ENCODE measurements around the gene ENAH. TPM values are rescaled to one million over a fixed set of nuclear protein-coding genes. Genes with fewer than 3 reads are reported as not detected.

ENAH gene
- total RNA-seq, 1 experiment from 2014 or later, result 100 TPM

- H3K9me2 ChIP-seq (ENCODE audit: insufficient read depth), result no peaks in the 10 kb centered on the region
- BruUV-seq (replicated peaks), result no TSS peak
- RAD21 ChIA-PET (ENCODE audit: low non-redundant PET in 1 of 2, low total read pairs in 2 of 2, uncharacterized antibody in 2 of 2, unreplicated experiment in 2 of 2), result no interaction called here
- H3K4me2 ChIP-seq (ENCODE audit: low read length), result no peak overlapping the region
- no peaks in the 10 kb centered on the region for H3K27me3 ChIP-seq (ENCODE audit: insufficient read depth, low read length)
- no peaks in the 10 kb centered on the region for H3K9me3 ChIP-seq (ENCODE audit: control insufficient read depth in 1 of 2, insufficient read depth in 1 of 2, low read depth in 1 of 2, low read length in 2 of 2)
- TF ChIP-seq POLR2AphosphoS5 (IDR thresholded peaks at IDR 0.05; ENCODE audit: low read depth, low read length) (no peak), ZBTB33 (IDR thresholded peaks at IDR 0.05; ENCODE audit: extremely low read depth, insufficient replicate concordance, low read length) (no peak), EZH2phosphoT487 (IDR thresholded peaks at IDR 0.05; ENCODE audit: borderline replicate concordance) (no peak), SRF (IDR thresholded peaks at IDR 0.05; ENCODE audit: low read depth) (no peak)
- H3K36me3 ChIP-seq (ENCODE audit: control insufficient read depth in 1 of 2, insufficient read depth in 2 of 2, low read length in 2 of 2), result no peaks in the 10 kb centered on the region
- intact Hi-C loops (cut with micrococcal nuclease), result loop anchor here (5.0 to 10.0 kb wide), 2 partner anchors 181 to 589 kb away; partner anchors contain the start of gene H3-3A
- ATAC-seq (no peak), DNase-seq (ENCODE audit: low read depth, low spot score) (no peak)
- H3K9ac ChIP-seq (ENCODE audit: low read length), result no peak overlapping the region
- no peak overlapping the region for H2AFZ ChIP-seq (ENCODE audit: low read depth, low read length, poor library complexity, severe bottlenecking)
- H3K4me3 ChIP-seq (replicated peaks in 1 of 2; ENCODE audit: low read depth in 1 of 2, low read length in 2 of 2), result no peak overlapping the region
- POLR2A ChIA-PET, result no interaction called here
- CTCF ChIA-PET, result interaction anchor here (1.9 kb wide), 1 partner anchor 179 kb away, joined by 8 read pairs; no protein-coding TSS in a partner anchor
- no peak overlapping the region for H3K27ac ChIP-seq (ENCODE audit: low read depth, low read length)
- peaks cover 3 to 10% of the 10 kb centered on the region in 2 experiments; a peak in 3 of 4 replicates for H3K4me1 ChIP-seq (ENCODE audit: control insufficient read depth in 1 of 2, insufficient read depth in 2 of 2, low read length in 2 of 2)
- no peaks in the 10 kb centered on the region for H3K79me2 ChIP-seq (ENCODE audit: insufficient read depth, low read length)
- H4K20me1 ChIP-seq (ENCODE audit: insufficient read depth), result no peaks in the 10 kb centered on the region
These were observed 176.8 kb downstream of the ENAH start for GRCh38 chr1:225476100-225476511.
